Body of pancreas (tissue), 4 donors: ENCODE measurements around the gene ABCC1. TPM values are rescaled to one million over a fixed set of nuclear protein-coding genes. Genes with fewer than 3 reads are reported as not detected.

Source experiments
- ATAC-seq: fragments of 150-250 bp; one replicate; pipeline ENCODE4 v1.9.1; 2016
- DNase-seq, 4 donors: peaks; one replicate each; pipeline ENCODE4 v3.0.0-alpha.2; 2019
- H3K27ac ChIP-seq, 4 donors: fragments of 200-600 bp; sonication (generic); 1 replicate in 3 of 4; 2 replicates in 1 of 4; pipeline versions ENCODE4 v1.5.1 to v1.6.1; 2016 to 2019; ENCODE audit warnings: mild to moderate bottlenecking in 1 of 4, mixed read lengths in 1 of 4, moderate library complexity in 1 of 4
- H3K27me3 ChIP-seq, 2 donors: fragments of 200-600 bp; sonication (generic); one replicate each; pipeline ENCODE4 v1.6.0; 2016; ENCODE audit warnings: mild to moderate bottlenecking in 1 of 2
- H3K36me3 ChIP-seq, 2 donors: fragments of 200-600 bp; sonication (generic); replicated peaks in 1 of 2; 2 replicates each; pipeline ENCODE4 v1.5.1; 2016; ENCODE audit warnings: low read depth in 2 of 2; ENCODE audit not compliant: insufficient read depth in 1 of 2
- H3K4me1 ChIP-seq: fragments of 200-600 bp; sonication (generic); one replicate; pipeline ENCODE4 v1.6.0; 2016
- H3K4me3 ChIP-seq, 2 donors: fragments of 200-600 bp; sonication (generic); 1 replicate in 1 of 2; 2 replicates in 1 of 2; pipeline ENCODE4 v1.5.1; 2016 to 2019
- H3K9me3 ChIP-seq, 3 donors: fragments of 200-600 bp; sonication (generic); 1 replicate in 2 of 3; 2 replicates in 1 of 3; pipeline ENCODE4 v1.5.1; 2016
- CTCF ChIP-seq, 7 experiments: fragments of 450-650 bp in 4 of 7; fragments of 200-600 bp in 3 of 7; sonication (generic) in 3 of 7; IDR thresholded peaks; one replicate each; pipeline ENCODE4 v1.5.1; 2016 to 2019; ENCODE audit warnings: antibody characterized with exemption in 7 of 7
- POLR2A ChIP-seq, 3 donors: fragments of 450-650 bp; IDR thresholded peaks; one replicate each; pipeline ENCODE4 v1.6.1; 2016; ENCODE audit warnings: antibody characterized with exemption in 3 of 3, mild to moderate bottlenecking in 2 of 3
- WGBS, 2 donors: methylation state at CpG; one replicate each; pipeline ENCODE4 v1.1.5; 2017; 5-methylcytosine and 5-hydroxymethylcytosine counted together
- intact Hi-C: fragments of 100-400 bp; cut with DNase I; formaldehyde crosslinking; loops from one replicate; pipeline ENCODE4 v1.15.1; 2023
- total RNA-seq, 2 donors: library from RNA; depleted of rRNA; stranded (reverse); fragments of >200 nt; gene quantifications; one replicate each; pipeline ENCODE4 v1.1.0, GENCODE V29; 2016

Gene ABCC1
- total RNA-seq, 2 donors from 2014 or later = 12.7 to 23.1 TPM

GRCh38 chr16:16073001-16073545 lies 123.7 kb downstream of the ABCC1 start:
- H3K4me1 ChIP-seq = peaks cover 60% of the 10 kb centered on the region
- no peak for ATAC-seq
- TF ChIP-seq CTCF (IDR thresholded peaks at IDR 0.05) (no peak), POLR2A (IDR thresholded peaks at IDR 0.05) (no peak)
- intact Hi-C loops = no loop called here
- peak overlapping the region; percentile 75 to 89 (median 82) for H3K27ac ChIP-seq
- no peaks in the 10 kb centered on the region for H3K9me3 ChIP-seq
- 83 to 87% methylated on average over 2 of the region's 2 CpGs for WGBS, 2 donors
- no peaks in the 10 kb centered on the region for H3K27me3 ChIP-seq
- no peak for DNase-seq
- no peak overlapping the region for H3K4me3 ChIP-seq
- H3K36me3 ChIP-seq = no peaks in the 10 kb centered on the region

GRCh38 chr16:16073891-16074881 lies 124.8 kb downstream of the ABCC1 start:
- Histone ChIP-seq H3K27ac (peak overlapping the region; percentile 75 to 89 (median 82)), H3K9me3 (no peaks in the 10 kb centered on the region), H3K27me3 (no peaks in the 10 kb centered on the region), H3K4me3 (no peak overlapping the region), H3K4me1 (peaks cover 59% of the 10 kb centered on the region), H3K36me3 (no peaks in the 10 kb centered on the region)
- intact Hi-C loops = no loop called here
- DNase-seq = peak; percentile 54 to 77 (median 68)
- TF ChIP-seq POLR2A (IDR thresholded peaks at IDR 0.05) = no peak
- ATAC-seq = peak; percentile 83
- 64 to 67% methylated on average over 16 to 19 of the region's 19 CpGs for WGBS, 2 donors

GRCh38 chr16:16075488-16076422 lies 126.3 kb downstream of the ABCC1 start:
- Histone ChIP-seq H3K36me3 (no peaks in the 10 kb centered on the region), H3K27ac (peak overlapping the region; percentile 16 to 89 (median 80)), H3K9me3 (no peaks in the 10 kb centered on the region), H3K4me3 (no peak overlapping the region), H3K27me3 (no peaks in the 10 kb centered on the region), H3K4me1 (peaks cover 48% of the 10 kb centered on the region)
- 71 to 89% methylated on average over 25 to 30 of the region's 31 CpGs for WGBS, 2 donors
- intact Hi-C loops = no loop called here
- DNase-seq (peak in 3 of 4 donors; percentile 26 to 72 (median 36)), ATAC-seq (no peak)
- TF ChIP-seq POLR2A (IDR thresholded peaks at IDR 0.05) (no peak), CTCF (IDR thresholded peaks at IDR 0.05) (no peak)

GRCh38 chr16:16076423-16076813 lies 127.0 kb downstream of the ABCC1 start:
- Histone ChIP-seq H3K27me3 (no peaks in the 10 kb centered on the region), H3K36me3 (no peaks in the 10 kb centered on the region), H3K4me3 (no peak overlapping the region), H3K27ac (peak overlapping the region; percentile 9 to 89 (median 51)), H3K4me1 (peaks cover 43% of the 10 kb centered on the region), H3K9me3 (no peaks in the 10 kb centered on the region)
- TF ChIP-seq CTCF (IDR thresholded peaks at IDR 0.05) (no peak), POLR2A (IDR thresholded peaks at IDR 0.05) (no peak)
- DNase-seq (no peak), ATAC-seq (no peak)
- intact Hi-C loops = no loop called here
- WGBS, 2 donors = 84 to 89% methylated on average over 8 to 9 of the region's 9 CpGs
